NCI-H1436 (cell line): ENCODE data around the gene NELL1.

Experiments used
- DNase-seq: peaks from one replicate; lab custom pipeline; 2025; lab: John Stamatoyannopoulos, UW

The NELL1 gene

GRCh38 chr11:21346361-21346760, 677.0 kb downstream of the NELL1 start:
- no peak for DNase-seq

DNA sequence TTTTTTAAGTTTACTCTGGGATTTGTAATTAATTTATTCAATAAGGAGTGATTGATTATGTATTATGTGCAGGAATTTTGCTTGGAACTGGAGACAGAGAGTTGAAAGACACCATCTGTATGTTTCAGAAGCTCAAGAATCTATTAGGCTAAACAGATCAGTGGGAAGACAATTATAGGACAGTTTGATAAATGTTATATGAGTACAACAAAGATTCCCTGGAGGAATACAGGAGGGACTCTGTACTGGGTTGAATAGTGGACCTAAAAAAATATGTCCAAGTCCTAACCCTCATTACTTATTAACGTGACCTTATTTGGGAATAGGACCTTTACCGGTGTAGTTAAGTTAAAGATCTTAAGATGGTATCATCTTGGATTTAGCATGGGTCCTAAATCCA, 681.2 kb downstream of the NELL1 start:
- no peak for DNase-seq

GRCh38 chr11:21353425-21353824, 684.0 kb downstream of the NELL1 start:
- no peak for DNase-seq

DNA sequence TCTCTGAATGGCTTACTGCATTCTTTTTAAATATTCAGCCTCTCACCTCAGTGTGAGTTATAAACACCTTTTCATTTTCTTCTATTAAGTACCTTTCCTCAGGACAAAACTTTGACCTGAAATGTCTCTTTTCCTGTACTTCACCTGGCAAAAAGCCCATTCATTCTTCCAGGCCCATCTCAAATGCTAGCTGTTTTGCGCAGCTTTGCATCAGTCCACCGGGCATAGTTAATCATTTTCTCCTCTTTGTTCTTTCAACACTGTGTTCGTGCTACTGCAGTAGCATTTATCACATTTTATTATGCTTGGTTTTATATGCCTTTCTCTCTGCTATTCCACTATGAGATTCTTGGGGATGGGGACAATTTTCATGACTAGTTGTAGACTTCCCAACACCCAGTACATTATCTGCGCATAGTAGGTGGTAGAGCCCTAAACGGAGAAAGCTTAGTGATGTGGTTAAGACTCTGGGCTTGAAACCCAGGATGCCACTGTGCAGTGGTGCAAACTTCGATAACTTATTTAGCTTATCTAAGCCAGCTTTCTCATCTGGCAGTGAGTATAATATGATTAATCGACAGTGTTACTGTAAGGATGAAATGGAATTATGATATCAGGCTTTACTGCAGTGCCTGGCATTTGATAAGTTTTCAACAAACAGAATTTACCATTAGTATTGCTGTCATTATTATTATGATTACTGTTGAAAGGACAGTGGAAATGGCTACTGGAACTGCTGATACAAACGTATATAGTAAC, 695.7 kb downstream of the NELL1 start:
- DNase-seq: no peak

GRCh38 chr11:21369947-21370346, 700.6 kb downstream of the NELL1 start:
- no peak for DNase-seq

GRCh38 chr11:21371044-21371443, 701.7 kb downstream of the NELL1 start:
- DNase-seq: no peak

GRCh38 chr11:21372672-21373071, 703.3 kb downstream of the NELL1 start:
- no peak for DNase-seq

DNA sequence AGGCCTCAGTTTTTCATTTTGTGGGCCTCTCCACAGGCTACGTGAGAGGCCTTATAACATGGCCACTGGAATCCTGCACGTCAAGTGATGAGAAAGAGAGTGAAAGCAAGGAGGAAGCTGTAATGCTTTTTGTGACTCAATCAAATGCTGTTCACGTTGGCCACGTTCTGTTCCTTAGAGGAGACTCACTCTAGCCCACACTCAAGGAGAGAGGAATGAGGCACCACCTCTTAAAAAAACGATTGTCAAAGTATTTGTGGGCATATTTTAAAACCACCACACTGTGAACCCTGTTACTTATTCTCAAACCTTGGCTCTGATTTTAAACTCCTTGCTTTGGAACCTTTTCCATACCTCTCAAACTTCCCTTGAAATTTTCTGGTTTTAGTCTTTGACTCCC, 705.0 kb downstream of the NELL1 start:
- no peak for DNase-seq

DNA sequence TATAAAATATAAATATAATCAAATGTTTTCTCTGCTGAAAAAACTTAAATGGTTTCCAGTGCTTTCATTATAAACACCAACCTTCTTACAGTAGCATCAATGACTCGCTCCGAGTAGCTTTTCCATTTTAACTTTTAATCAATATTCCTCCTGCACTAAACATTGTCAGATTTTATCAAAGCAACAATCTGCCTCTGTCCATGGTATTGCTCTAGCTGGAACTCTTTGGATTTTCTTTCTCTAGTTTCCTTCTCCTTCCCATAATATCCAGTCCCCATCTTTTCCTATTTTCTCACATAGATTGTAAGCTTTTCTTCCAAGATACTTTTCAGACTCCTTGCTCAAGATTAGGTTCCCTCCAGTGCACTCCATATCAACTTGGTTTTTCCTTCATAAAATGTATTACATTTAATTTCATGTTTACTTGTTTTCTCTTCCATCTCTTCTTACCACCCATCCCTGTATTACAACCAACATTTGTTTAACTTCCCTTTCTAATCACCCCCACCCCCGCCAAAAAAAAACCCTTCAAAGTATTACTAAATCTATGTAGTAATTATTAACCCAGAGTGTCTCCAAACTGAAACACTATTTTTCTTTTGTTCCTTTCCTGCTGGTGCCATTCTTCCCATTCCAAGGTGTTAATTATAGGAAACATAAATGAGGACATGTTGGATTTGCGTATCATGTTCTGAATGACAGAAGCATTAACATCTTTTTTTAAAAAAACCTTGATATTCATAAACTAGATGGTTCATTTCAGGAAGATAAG, 716.5 kb downstream of the NELL1 start:
- DNase-seq: no peak

DNA sequence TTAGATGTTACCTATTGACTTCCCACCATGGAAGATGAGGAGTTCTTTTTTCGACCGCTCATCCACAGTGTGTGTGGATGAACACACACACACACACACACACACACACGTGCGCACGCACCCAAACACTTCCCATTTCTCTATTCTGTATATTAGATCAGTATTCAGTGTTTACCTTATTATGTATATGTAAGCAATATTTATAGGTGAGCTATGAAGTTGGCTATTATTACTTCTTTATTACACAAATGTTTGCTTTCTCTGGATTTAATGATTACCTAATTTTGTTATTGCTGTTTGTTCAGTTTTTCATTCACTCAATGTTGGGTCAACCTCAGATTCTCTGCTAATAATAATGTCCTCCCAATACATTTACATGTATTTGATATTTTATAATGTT, 721.0 kb downstream of the NELL1 start:
- DNase-seq: no peak

DNA sequence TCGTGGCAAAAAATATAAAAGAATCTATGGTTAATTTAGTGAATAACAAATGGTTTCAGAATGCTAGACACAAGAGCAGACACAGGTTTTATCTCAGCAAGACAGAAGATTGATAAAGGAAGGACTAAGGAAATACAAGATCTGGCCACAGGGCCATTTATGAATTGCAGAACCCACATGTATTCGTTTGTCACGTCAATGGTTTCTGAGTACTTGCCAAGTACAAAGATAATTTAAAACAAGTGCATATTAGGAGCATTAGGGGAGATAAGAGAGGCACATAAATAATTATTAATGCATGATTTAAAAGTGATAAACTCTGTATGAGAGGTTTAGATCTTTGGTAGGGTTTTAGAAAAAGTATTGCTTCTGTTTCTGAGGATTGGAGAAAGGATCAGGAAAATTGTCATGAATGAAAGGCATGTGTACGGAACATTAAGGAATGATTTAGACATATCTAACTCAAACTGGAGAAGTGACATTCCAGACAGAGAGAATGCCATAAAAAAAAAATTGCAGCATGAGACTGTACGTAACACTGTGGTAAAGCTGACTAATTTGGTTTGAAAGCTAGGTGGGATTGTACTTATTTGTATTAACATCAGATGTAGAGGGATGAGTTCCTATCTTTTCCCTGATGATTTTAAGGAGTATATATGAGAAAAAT, 727.1 kb downstream of the NELL1 start:
- no peak for DNase-seq

- DNase-seq: no peak
These were observed 728.8 kb downstream of the NELL1 start for GRCh38 chr11:21398195-21398594.

GRCh38 chr11:21401496-21401895, 732.1 kb downstream of the NELL1 start:
- no peak for DNase-seq

DNA sequence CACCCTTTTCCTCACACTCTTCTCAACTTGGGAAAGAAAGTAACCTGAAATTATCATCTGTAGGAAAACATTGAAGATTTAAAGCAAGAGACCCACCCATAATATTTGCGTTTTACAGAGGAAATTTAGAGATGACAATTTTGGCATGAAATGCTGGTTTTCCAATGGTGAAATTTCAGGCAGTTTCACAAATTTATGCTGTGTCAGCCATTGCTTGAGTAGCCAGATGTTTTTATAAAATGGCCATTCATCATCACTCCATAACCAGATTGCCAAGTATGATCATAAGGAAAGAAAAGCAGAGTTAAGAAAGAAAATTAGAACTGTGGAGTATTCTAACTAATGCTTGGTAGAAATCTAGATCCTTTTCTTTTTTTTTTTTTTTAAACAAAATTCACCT, 732.9 kb downstream of the NELL1 start:
- DNase-seq: no peak

DNA sequence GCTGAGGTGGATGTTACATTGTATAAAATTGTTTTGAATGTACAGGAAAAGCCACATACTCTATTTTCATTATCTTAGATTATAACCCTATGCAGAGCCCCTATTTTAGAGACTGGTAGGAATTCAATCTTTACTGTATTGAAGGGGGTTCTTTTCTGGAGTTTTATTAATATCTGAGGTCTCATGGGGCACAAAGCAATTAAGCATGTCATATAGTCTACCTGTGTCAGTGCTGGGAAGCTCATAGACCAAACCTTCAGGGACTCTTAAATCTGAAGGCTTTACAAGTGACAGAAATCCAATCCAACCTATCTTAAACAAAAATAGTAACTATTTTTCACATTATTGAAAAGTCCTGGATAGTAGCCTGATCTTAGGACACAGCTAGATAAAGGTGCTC, 733.7 kb downstream of the NELL1 start:
- DNase-seq: no peak

DNA sequence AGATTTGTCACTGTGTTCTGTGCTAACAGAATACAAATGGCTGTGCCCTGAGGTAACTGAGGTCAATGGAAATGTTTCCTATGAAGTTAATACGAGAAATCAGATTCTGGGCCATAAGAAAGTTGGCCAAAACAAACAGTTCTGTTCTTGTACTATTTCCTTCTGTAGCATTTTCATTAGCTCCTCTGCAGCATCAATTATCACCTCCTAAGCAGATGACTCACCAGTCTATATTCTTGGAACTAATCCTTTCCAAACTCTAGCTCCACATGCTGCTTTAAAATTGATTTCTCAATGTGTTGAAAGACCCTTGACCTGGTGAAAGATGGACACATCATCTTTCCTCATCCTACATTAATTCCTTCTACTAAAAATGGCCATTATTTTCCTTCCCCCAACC, 736.0 kb downstream of the NELL1 start:
- no peak for DNase-seq

GRCh38 chr11:21410513-21410912, 741.1 kb downstream of the NELL1 start:
- DNase-seq: no peak

DNA sequence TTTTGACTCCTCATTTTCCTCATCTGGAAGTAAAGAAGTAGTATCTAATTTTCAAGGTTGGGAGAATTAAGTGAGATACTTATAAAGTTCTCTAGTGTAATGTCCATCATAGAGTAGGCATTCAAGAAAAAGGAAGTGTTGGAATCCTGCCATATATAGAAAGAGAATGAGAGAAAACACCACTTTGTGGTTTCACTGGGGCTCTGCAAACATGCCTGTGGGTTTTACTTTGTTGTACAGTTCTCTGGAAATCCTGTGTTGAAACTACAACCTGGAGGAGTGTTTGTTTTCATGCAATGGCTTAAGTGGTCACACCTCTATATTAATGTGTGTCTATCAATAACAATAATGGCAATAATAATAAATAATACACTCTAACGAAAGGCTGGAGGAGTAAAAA, 741.7 kb downstream of the NELL1 start:
- DNase-seq: no peak

GRCh38 chr11:21411597-21411996, 742.2 kb downstream of the NELL1 start:
- DNase-seq: no peak

GRCh38 chr11:21412652-21413383, 743.4 kb downstream of the NELL1 start:
- no peak for DNase-seq

DNA sequence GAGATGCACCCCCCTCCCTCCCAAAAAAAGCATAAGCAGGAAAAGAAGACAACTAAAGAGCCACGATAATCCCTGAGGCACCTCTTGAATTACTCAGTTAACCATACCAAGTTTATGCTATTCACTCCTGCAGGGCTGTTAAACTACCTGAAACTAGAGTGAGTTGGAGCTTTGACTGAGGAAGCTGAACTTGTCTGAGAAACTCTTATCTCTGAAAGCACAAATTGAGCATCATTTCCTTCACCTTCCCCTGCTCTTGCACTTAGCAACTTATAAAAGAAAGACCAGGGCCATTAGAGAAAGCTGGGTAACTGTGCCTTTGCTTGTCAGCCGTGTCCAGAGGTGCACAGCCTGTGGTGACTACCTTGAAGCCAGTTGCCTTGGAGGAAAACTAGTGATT, 745.6 kb downstream of the NELL1 start:
- no peak for DNase-seq

- DNase-seq: no peak
These were observed 746.2 kb downstream of the NELL1 start for GRCh38 chr11:21415606-21416005.
